T-helper 1 cell treated with Interleukin-12 subunit alpha and Interleukin-12 subunit beta and Interleukin-4 antibody, amounts not matched to agents 30 ng/mL and 1 ng/mL, for 36 hours (primary cell): ENCODE data around the gene COMMD4. TPM values are rescaled to one million over a fixed set of nuclear protein-coding genes. Genes with fewer than 3 reads are reported as not detected.
"Not testable (repeated sequence)": the region's sequence is repeated elsewhere in the genome, so short reads cannot be mapped to it uniquely, and the experiment has no call there.

Experiments used
- intact Hi-C: fragments of 100-400 bp; cut with micrococcal nuclease; formaldehyde crosslinking; loops from one replicate; pipeline ENCODE4 v1.15.1; 2024
- total RNA-seq: library from RNA; stranded (reverse); gene quantifications from 2 replicates; pipeline ENCODE4 v1.2.3, GENCODE V29; 2022

The COMMD4 gene
- total RNA-seq, 1 donor from 2014 or later, result 87.3 TPM

DNA sequence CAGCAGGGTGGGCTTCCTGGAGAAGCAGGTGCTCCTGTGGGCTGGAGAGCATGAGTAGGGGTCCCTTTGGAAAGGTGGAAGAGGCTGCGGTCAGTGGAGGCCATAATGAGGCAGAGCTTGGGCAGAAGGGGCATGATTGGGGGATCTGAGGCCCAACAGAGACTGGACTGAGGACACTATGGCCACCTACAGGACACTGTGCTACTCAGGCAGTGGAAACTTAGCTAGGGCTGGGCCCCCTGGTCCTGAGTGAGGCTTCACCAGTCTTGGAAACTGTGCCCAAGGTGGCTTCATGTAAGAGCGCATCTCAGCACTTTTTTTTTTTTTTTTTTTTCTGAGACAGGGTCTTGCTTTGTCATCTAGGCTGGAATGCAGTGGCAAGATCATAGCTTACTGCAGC, 6.3 kb upstream of the COMMD4 start:
- intact Hi-C loops, result no loop called here

DNA sequence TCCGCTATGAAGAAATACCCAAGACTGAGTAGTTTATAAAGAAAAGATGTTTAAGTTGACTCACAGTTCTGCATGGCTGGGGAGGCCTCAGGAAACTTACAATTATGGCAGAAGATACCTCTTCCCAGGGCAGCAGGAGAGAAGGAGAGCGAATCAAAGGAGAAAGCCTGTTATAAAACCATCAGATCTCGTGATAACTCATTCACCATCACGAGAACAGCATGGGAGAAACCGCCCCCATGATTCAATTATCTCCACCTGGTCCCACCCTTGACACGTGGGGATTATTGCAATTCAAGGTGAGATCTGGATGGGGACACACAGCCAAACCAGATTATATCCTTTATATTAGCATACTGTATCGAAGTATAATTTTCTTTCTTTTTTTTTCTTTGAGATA, 3.8 kb upstream of the COMMD4 start:
- intact Hi-C loops, result not testable (repeated sequence)

DNA sequence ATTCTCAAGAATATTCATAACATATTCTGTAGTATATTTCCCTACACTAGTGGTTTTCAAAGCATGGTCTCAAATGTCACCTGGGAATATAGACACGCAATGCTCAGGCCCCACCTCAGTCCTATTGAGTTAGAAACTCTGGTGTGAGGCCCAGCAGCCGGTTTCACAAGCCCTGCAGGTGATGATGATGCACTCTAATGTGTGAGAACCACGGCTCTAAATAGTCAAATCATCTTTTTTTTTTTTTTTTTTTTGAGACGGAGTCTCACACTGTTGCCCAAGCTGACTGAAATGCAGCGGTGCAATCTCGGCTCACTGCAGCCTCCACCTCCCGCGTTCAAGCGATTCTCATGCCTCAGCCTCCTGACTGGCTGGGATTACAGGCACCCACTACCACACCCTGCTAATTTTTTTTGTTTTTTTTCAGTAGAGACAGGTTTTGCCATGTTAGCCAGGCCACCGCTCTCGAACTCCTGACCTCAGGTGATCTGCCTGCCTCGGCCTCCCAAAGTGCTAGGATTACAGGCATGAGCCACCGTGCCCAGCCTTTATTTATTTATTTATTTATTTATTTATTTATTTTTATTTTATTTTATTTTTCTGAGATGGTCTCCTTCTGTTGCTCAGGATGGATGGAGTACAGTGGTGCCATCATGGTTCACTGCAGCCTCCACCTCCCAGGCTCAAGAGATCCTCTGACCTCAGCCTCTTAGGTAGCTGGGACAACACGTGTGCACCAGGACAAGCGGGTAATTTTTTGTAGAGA, 2.0 kb upstream of the COMMD4 start:
- intact Hi-C loops, result not testable (repeated sequence)

DNA sequence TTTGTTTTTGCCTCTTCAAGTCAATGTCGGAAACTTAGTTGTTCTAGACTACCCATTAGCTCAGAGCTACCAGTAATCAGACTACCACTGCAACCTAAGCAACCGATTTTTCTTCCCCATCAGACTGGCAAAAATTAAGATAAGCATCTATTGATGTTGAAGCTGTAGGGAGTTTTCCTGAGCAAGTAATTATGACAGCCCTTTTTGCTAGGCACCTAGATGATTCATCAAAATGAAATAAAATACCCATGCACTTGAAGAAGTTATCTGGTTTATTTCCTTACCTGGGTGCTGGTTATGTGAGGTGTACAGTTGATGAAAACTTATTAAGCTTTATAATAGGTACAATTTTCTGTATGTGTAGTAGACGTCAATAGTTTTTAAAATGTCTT, 554 bp upstream of the COMMD4 start:
- intact Hi-C loops, result no loop called here

DNA sequence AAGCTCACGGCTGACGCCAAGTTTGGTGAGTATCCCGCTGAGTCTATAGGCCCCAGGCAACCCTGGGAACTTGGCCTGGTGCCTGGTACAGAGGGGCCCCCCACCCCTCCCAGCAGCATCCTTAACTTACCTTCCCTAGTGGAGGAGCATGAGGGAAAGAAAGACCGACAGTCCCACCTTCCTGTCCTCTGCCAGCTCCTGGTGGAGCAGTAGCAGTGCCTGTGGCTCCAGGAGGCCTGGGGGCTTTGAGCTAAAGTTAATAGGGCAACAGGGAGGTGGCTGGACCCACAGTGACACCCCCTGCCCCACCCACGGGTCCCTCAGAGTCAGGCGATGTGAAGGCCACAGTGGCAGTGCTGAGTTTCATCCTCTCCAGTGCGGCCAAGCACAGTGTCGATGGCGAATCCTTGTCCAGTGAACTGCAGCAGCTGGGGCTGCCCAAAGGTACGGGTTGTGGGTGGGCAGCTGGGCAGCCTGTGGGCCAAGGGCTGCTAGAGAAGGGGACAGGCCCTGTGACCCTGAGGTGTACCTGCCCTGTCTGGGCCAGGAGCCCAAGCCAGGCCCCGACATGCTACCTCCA, 2.9 kb downstream of the COMMD4 start:
- intact Hi-C loops, result no loop called here

DNA sequence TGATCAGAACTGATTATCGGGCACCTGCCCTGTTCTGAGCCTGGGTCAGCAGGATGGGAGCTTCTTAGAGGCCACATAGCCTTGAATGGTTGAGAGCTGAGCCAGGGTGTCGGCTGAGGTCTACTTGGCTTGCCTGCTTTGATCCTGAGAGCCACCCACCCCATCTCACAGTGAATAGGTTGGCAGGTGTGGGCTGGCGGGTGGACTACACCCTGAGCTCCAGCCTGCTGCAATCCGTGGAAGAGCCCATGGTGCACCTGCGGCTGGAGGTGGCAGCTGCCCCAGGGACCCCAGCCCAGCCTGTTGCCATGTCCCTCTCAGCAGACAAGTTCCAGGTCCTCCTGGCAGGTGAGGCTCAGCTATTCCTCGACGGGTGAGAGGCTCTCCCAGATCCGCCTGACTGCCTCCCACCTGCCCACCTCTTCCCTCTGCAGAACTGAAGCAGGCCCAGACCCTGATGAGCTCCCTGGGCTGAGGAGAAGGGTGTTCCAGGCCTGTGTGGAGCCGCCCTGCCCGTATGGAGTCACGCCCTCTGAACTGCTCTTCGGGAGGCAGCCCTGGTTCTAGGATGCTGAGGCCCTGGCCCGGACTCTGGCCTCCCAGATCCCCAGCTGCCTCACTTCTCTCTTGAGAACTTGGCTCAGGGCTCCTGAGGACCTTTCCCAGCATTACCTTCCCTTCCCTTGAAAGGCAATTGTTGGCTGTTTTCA, 3.8 kb downstream of the COMMD4 start:
- intact Hi-C loops, result no loop called here

DNA sequence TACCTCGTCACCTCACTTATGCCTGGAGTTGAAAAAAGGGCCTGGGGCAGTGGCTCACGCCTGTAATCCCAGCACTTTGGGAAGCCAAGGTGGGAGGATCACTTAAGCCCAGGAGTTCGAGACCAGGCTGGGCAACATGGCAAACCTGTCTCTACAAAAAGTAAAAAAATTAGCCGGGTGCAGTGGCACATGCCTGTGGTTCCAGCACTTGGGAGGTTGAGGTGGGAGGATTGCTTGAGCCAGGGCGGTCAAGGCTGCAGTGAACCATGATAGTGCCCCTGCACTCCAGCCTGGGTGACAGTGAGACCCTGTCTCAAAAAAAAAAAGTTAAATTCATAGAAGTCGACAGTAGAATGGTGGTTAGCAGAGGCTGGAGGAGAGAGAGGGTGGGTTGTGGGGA, 6.4 kb downstream of the COMMD4 start:
- intact Hi-C loops, result no loop called here

DNA sequence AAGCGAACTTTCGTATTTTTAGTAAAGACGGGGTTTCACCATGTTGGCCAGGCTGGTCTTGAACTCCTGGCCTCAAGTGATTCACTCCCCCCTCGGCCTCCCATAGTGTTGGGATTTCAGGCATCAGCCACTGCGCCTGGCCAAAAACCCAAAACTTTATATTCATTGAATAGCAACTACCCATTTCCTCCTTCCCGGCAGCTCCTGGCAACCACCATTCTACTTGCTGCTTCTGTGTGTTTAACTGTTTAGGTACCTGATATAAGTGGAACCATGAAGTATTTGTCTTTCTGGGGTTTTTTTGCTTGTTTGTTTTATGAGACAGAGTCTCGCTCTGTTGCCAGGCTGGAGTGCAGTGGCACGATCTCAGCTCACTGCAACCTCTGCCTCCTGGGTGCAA, 8.1 kb downstream of the COMMD4 start:
- intact Hi-C loops, result not testable (repeated sequence)

DNA sequence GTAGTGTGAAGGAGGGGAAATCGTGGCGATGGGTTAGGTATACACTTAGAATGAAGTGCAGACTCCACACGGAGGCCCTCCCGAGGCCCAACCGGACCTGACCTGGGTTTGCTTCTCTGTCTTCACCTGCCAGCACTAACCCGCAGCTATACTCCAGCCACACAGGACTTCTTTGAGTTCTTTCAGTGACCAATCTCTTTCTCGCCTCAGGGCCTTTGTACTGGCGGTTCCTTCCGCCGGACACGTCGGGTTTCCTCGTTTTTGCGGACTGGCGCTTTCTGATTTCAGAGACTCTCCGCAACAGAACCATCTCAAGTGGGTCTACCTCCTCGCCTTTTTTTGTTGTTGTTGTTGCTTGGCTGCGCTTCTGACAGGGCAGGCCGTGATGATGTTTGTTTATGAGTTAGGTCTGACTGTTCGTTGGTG, 10.9 kb downstream of the COMMD4 start, which contains the start of gene NEIL1:
NEIL1 (plus strand) TSS at position 244 of the 426 bp plus-strand sequence. CDS start 1,867 bp downstream, outside the sequence.
- intact Hi-C loops, result no loop called here

DNA sequence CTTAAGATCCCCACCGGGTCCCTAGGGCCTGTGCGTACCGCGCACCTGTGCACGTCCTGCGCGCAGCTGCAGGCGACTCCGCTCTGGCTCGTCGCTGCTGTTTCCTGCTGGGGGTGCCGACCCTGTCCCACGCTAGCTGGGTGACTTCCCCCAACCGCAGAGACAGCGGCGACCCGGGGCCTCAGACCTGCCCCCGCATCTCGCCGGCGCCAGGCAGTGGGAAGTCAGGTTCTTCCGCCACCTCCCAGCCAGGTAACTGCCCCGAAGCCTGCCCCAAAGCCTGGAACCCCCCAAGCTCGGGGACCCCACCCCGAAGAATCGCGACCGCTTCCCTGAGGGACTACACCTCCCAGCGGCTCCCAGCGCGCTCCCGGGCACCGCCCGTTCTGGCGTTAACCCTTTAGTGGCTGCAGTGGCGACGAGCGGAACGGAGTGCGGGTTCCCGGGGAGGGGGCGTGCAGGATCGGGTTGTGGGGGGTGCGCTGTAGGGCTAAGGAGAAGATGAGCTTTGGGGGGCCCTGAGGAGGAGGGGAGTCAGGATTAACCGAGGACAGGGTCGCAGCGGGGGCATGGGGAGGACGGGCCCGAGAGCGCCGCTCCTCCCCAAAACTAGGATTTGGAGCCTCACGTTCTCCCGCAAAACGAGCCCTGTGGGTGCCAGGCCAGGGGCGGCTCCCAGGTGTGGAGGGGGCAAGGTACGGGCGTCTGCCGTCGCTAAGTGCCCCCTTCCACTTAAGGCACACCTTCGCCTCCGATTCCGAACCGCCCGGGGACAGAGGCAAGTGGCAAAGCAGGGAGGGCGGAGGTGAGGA, 11.6 kb downstream of the COMMD4 start:
- intact Hi-C loops, result no loop called here

DNA sequence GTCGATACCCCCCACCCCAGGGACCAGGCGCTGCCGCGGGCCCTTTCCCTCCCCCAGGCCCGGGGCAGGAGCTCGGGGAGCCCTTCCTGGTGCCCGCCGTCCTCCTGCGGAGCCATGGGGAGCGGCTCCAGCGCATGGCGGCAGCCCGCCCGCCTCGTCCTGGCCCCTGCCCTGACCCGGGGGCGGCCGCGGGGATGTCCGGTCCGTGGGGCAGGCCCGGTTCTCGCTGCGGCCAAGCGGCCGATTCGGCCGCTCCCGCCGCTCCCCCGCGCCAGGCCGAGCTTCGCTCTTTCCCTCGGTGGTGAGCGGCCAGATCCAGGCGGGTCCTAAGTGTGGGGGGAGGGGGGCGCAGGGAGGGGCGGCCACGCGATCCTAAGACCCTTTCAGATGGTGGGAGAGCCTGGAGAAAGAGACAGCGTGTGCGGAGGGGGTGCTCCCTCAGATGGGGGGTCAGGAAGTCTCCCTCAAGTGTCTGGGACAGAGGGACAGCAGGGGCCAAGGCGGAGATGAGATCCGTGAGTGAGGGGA, 12.2 kb downstream of the COMMD4 start:
- intact Hi-C loops, result no loop called here

DNA sequence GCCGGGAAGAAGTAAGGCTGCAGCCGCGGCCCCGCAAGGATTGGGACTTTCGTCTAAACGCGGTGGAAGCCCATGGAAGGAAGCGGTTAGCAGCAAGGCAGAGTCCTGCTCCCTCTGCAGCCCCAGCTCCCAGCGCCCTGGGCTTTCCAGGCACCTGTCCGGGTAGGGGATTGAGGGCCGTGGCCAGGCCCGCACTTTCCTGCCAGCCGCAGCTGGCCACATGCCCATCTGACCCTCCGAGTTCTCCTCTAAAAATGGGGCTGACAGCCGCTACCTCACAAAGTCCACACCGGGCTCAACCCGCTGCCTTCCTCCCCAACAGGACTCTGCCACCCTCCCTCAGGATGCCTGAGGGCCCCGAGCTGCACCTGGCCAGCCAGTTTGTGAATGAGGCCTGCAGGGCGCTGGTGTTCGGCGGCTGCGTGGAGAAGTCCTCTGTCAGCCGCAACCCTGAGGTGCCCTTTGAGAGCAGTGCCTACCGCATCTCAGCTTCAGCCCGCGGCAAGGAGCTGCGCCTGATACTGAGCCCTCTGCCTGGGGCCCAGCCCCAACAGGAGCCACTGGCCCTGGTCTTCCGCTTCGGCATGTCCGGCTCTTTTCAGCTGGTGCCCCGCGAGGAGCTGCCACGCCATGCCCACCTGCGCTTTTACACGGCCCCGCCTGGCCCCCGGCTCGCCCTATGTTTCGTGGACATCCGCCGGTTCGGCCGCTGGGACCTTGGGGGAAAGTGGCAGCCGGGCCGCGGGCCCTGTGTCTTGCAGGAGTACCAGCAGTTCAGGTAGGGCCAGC, 12.9 kb downstream of the COMMD4 start:
- intact Hi-C loops, result no loop called here

DNA sequence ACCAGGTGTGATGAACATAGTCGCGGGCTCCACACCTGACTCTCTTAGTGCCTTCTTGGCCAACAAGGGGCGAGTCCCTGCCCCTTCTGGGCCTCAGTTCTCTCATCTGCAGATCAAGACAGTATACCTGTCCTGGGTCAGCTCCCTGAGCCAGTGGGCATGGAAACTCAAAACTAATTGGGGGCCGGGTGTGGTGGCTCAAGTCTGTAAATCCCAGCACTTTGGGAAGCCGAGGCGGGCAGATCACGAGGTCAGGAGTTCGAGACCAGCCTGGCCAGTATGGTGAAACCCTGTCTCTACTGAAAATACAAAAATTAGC, 13.4 kb downstream of the COMMD4 start:
- intact Hi-C loops, result not testable (repeated sequence)

DNA sequence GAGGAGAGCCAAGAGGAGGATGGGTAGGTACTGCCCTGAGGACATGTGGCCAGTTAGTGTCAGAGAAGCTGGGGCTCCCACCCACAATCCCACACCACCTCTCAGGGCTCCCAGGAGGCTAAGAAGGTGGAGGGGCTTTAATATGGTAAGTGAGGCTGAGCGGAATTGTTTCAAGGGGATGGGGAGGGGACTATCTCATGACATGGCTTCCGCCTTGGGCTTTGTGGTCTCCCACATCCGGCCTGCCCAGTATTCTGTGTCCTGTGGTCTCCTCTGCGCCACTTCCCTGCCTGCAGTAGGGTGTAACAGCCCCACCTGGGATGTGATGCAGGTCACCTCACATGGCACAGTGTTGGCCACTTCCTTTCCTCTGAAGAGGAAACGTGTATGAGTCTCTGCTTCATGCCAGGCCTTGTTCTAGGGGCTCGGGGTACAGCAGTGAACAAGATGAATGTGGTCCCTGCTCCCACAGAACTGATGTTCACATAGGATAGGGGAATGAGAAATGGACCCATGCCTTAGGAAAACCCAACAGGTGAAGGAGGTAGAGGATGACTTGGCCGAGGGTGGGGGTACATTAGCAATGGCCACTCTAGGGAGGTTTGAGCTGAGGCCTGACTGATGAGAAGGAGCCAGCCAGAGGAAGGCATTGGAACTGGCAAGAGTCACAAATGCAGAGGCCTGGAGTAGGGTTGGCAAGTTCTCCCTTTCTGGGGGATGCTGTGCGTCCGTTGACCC, 14.2 kb downstream of the COMMD4 start:
- intact Hi-C loops, result loop anchor here (1.0 kb wide), 2 partner anchors 14 to 18 kb away; partner anchors contain the start of genes COMMD4 and MAN2C1

DNA sequence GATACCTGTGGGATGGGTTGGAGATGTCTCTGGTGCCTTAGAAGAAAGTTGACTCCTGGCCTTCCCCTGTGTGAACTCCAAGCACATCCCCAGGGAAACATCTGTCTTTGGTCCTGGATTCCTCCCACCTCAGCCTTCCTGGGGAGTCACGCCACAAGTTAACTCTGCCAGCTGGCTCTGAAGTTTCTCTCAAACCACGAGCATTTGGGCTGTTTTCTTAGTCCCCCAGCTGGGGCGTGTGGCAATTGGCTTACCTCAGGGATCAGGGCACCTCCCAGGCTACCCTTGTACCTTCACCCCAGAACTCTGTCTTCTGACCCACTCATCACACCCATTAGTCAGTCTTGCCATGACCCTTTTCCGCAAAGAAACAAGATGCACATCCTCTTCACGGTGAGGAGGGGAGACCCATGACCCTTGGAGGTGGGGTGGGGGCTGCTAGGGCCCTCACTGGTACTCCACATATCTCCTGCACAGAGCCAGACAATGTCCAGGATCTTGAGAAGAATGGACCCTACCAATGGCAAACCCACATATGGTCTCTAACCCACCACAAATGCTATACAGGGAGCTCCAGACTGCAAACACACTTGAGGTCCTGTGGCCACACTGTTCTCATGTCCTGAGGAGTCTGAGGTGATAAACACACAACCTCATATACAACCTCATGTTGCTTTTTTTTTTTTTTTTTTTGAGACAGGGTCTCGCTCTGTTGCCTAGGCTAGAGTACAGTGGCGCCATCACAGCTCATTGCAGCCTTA, 14.9 kb downstream of the COMMD4 start:
- intact Hi-C loops, result loop anchor here (1.0 kb wide), 2 partner anchors 14 to 18 kb away; partner anchors contain the start of genes COMMD4 and MAN2C1

DNA sequence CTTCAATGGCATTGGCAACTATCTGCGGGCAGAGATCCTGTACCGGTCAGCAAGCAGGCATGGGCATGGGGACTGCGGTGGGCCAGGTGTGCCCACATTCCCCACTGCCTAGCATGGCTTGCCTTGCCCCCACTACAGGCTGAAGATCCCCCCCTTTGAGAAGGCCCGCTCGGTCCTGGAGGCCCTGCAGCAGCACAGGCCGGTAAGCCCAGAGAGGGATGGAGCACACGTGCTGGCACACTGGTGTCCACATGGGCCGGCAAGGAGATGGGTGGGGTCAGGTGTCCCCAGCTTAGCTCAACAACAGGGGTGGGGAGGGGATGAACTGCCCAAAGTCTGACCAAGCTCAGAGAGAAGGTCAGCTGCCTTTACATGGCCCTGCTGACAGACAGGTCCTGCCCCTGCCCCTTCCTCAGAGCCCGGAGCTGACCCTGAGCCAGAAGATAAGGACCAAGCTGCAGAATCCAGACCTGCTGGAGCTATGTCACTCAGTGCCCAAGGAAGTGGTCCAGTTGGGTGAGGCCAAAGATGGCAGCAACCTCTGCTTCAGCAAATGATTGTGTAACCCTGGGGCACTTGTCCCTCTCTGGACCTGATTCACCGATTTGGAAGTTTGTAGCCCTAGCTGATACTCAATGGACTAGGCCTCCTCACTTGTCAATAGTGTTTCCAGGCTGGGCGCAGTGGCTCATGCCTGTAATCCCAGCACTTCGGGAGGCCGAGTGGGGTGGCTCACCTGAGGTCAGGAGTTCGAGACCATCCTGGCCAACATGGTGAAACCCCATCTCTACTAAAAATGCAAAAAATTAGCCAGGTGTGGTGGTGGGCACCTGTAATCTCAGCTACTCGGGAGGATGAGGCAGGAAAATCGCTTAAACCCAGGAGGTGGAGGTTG, 16.6 kb downstream of the COMMD4 start:
- intact Hi-C loops, result no loop called here

DNA sequence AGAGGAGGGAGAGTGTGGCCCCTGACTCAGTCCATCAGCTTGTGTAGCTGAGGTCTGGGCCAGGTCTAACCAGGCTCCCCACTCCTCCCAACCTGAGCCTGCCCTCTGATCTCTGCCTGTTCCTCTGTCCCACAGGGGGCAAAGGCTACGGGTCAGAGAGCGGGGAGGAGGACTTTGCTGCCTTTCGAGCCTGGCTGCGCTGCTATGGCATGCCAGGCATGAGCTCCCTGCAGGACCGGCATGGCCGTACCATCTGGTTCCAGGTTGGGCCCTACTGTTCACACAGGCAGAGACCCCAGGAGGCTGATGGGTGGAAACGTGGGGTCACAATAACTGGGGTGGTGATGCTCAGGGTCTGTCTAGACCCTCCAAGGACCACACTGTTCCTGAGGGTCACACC, 17.7 kb downstream of the COMMD4 start:
- intact Hi-C loops, result no loop called here

DNA sequence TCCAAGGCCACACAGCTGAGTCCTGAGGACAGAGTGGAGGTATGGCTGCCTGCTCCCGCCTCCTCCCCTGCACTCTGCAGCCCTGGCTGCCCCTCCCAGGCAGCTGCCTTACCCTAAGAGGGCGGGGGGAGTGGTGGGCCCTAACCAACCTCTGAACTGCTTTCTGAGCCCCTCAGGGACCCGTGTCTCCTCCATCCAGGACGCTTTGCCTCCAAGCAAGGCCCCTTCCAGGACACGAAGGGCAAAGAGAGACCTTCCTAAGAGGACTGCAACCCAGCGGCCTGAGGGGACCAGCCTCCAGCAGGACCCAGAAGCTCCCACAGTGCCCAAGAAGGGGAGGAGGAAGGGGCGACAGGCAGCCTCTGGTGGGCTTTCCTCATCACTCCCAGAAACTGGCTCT, 18.6 kb downstream of the COMMD4 start:
- intact Hi-C loops, result no loop called here
